ENCODE data around the gene MARCHF2. TPM values are rescaled to one million over a fixed set of nuclear protein-coding genes. Genes with fewer than 3 reads are reported as not detected.

MARCHF2 gene
- total RNA-seq, 1 experiment from 2014 or later = 27.5 TPM

- H2AFZ ChIP-seq (ENCODE audit: low read length) = no peak overlapping the region
- H3K23me2 ChIP-seq (ENCODE audit: insufficient read length, low read depth, low read length, poor library complexity, severe bottlenecking) = peaks cover 6% of the 10 kb centered on the region
- H2BK5ac ChIP-seq (ENCODE audit: insufficient read length, low read length) = no peak overlapping the region
- Mint-ChIP-seq H3K4me1 (peaks cover 23 to 28% of the 10 kb centered on the region in 2 experiments), H3K9me3 (no peaks in the 10 kb centered on the region), H3K4me3 (peak overlapping the region; percentile 35 to 51; a peak in 4 of 5 replicates), H3K27ac (peak overlapping the region in 1 of 3 experiments; percentile 18; a peak in 1 of 7 replicates), H3K27me3 (ENCODE audit: low read depth) (peaks cover 55% of the 10 kb centered on the region), H3K36me3 (ENCODE audit: insufficient read depth in 1 of 3, low read depth in 3 of 3) (peaks cover 0 to 3% (median 0%) of the 10 kb centered on the region in 3 experiments; a peak in 3 of 7 replicates)
- WGBS (ENCODE audit: extremely low coverage, insufficient read length, low lambda C conversion rate) = no CpG with 5 or more reads among the region's 13 CpGs
- DNase-seq = no peak
- no peak overlapping the region for H2BK120ac ChIP-seq (ENCODE audit: low read depth, low read length, poor library complexity, severe bottlenecking)
- no peak overlapping the region for H3T11ph ChIP-seq (ENCODE audit: low read length)
- no peak overlapping the region for H3K27ac ChIP-seq (ENCODE audit: insufficient read length, low read depth, low read length)
- no peaks in the 10 kb centered on the region for H4K20me1 ChIP-seq (ENCODE audit: control insufficient read depth, insufficient read depth, insufficient read length)
- no peak overlapping the region for H4K5ac ChIP-seq (ENCODE audit: insufficient read length, low read depth, low read length)
- H3K79me2 ChIP-seq (ENCODE audit: insufficient read depth, low read length) = no peaks in the 10 kb centered on the region
- no peak overlapping the region for H3K56ac ChIP-seq (ENCODE audit: insufficient read length, low read depth, low read length)
- no peak overlapping the region for H3K9ac ChIP-seq (ENCODE audit: extremely low read depth, insufficient read length, low read length)
- no peak overlapping the region for H2BK20ac ChIP-seq (ENCODE audit: low read depth, low read length, poor library complexity, severe bottlenecking)
- H3K4me1 ChIP-seq (ENCODE audit: insufficient read depth, low read length) = peaks cover 4% of the 10 kb centered on the region; the same call in 1 of the 2 replicates
- H3K4me2 ChIP-seq (ENCODE audit: insufficient read depth, insufficient read length, low read length) = peak overlapping the region; percentile 5
- no peak overlapping the region for H3K18ac ChIP-seq (ENCODE audit: insufficient read length, low read depth, low read length)
- H3K27me3 ChIP-seq (ENCODE audit: insufficient read depth, low read length) = no peaks in the 10 kb centered on the region; the same call in 1 of the 2 replicates
- H3K9me3 ChIP-seq (ENCODE audit: control insufficient read depth, low read depth, low read length) = no peaks in the 10 kb centered on the region
- no peak overlapping the region for H3K4ac ChIP-seq (ENCODE audit: low read depth, low read length)
- no peak overlapping the region for H2AK5ac ChIP-seq (ENCODE audit: insufficient read length, low read length)
- no peak overlapping the region for H2BK12ac ChIP-seq (ENCODE audit: insufficient read length, low read depth, low read length)
- H2BK15ac ChIP-seq (ENCODE audit: low read depth, low read length) = no peak overlapping the region
- no peak overlapping the region for H3K14ac ChIP-seq (ENCODE audit: insufficient read depth, low read length)
- H4K91ac ChIP-seq (ENCODE audit: insufficient read length, low read depth, low read length) = no peak overlapping the region
- no peak overlapping the region for H3K23ac ChIP-seq (ENCODE audit: insufficient read length, low read depth, low read length)
- no peak for TF ChIP-seq CTCF (conservative IDR thresholded peaks at IDR 0.05)
- H4K8ac ChIP-seq (replicated peaks; ENCODE audit: insufficient read length, low read depth, low read length) = no peak overlapping the region
- H3K79me1 ChIP-seq (ENCODE audit: insufficient read depth, low read depth, low read length, poor library complexity, severe bottlenecking) = no peaks in the 10 kb centered on the region
Observed at GRCh38 chr19:8366961-8367326, 46.2 kb upstream of the MARCHF2 start.

Measured in H9 (cell line).